Measurements from ENCODE around the gene RPA3. TPM values are rescaled to one million over a fixed set of nuclear protein-coding genes. Genes with fewer than 3 reads are reported as not detected.

The RPA3 gene
- total RNA-seq, 1 donor from 2014 or later, result 128 TPM

- Histone ChIP-seq H2AFZ (replicated peaks) (no peak overlapping the region), H3K4me1 (peaks cover 45% of the 10 kb centered on the region), H3K9me3 (ENCODE audit: low read depth) (no peaks in the 10 kb centered on the region), H3K79me2 (ENCODE audit: low read depth) (no peaks in the 10 kb centered on the region), H3K4me3 (no peak overlapping the region), H3F3A (ENCODE audit: low read depth) (peaks cover 38% of the 10 kb centered on the region), H3K9ac (no peak overlapping the region), H3K27me3 (no peaks in the 10 kb centered on the region), H3K27ac (peak overlapping the region; percentile 29), H3K36me3 (no peaks in the 10 kb centered on the region), H3K4me2 (peak overlapping the region; percentile 50), H4K20me1 (ENCODE audit: low read depth) (no peaks in the 10 kb centered on the region)
- Mint-ChIP-seq H3K27ac (no peak overlapping the region), H3K4me1 (peaks cover 25% of the 10 kb centered on the region), H3K27me3 (ENCODE audit: insufficient read depth, low read depth) (no peaks in the 10 kb centered on the region), H3K36me3 (no peaks in the 10 kb centered on the region), H3K9me3 (no peaks in the 10 kb centered on the region), H3K4me3 (no peak overlapping the region)
- DNase-seq (ENCODE audit: low spot score), result no peak
- TF ChIP-seq EZH2phosphoT487 (IDR thresholded peaks at IDR 0.05), result no peak
- TF ChIP-seq, protein P1, sequence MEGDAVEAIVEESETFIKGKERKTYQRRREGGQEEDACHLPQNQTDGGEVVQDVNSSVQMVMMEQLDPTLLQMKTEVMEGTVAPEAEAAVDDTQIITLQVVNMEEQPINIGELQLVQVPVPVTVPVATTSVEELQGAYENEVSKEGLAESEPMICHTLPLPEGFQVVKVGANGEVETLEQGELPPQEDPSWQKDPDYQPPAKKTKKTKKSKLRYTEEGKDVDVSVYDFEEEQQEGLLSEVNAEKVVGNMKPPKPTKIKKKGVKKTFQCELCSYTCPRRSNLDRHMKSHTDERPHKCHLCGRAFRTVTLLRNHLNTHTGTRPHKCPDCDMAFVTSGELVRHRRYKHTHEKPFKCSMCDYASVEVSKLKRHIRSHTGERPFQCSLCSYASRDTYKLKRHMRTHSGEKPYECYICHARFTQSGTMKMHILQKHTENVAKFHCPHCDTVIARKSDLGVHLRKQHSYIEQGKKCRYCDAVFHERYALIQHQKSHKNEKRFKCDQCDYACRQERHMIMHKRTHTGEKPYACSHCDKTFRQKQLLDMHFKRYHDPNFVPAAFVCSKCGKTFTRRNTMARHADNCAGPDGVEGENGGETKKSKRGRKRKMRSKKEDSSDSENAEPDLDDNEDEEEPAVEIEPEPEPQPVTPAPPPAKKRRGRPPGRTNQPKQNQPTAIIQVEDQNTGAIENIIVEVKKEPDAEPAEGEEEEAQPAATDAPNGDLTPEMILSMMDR (IDR thresholded peaks at IDR 0.05), result no peak
- TF ChIP-seq EZH2 (IDR thresholded peaks at IDR 0.05), result no peak
These were observed 20.2 kb upstream of the RPA3 start for GRCh38 chr7:7738622-7739021.

GRCh38 chr7:7738177-7738576 is 19.8 kb upstream of the RPA3 start:
- Mint-ChIP-seq H3K9me3 (no peaks in the 10 kb centered on the region), H3K4me1 (peaks cover 25% of the 10 kb centered on the region), H3K4me3 (no peak overlapping the region), H3K27ac (no peak overlapping the region), H3K27me3 (ENCODE audit: insufficient read depth, low read depth) (no peaks in the 10 kb centered on the region), H3K36me3 (no peaks in the 10 kb centered on the region)
- no peaks in the 10 kb centered on the region for H3K79me2 ChIP-seq (ENCODE audit: low read depth)
- H3K4me2 ChIP-seq, result peak overlapping the region; percentile 50
- H3F3A ChIP-seq (ENCODE audit: low read depth), result peaks cover 38% of the 10 kb centered on the region
- no peak overlapping the region for H2AFZ ChIP-seq (replicated peaks)
- H3K4me1 ChIP-seq, result peaks cover 46% of the 10 kb centered on the region
- no peak for DNase-seq (ENCODE audit: low spot score)
- no peaks in the 10 kb centered on the region for H4K20me1 ChIP-seq (ENCODE audit: low read depth)
- no peaks in the 10 kb centered on the region for H3K9me3 ChIP-seq (ENCODE audit: low read depth)
- TF ChIP-seq EZH2phosphoT487 (IDR thresholded peaks at IDR 0.05) (no peak), EZH2 (IDR thresholded peaks at IDR 0.05) (no peak)
- TF ChIP-seq, protein P1 (IDR thresholded peaks at IDR 0.05), result no peak
- no peaks in the 10 kb centered on the region for H3K27me3 ChIP-seq
- no peaks in the 10 kb centered on the region for H3K36me3 ChIP-seq
- H3K9ac ChIP-seq, result no peak overlapping the region
- H3K4me3 ChIP-seq, result no peak overlapping the region
- no peak overlapping the region for H3K27ac ChIP-seq

- peak overlapping the region; percentile 42 for H3K4me2 ChIP-seq
- no peaks in the 10 kb centered on the region for H3K36me3 Mint-ChIP-seq
- no peaks in the 10 kb centered on the region for H3K27me3 ChIP-seq
- H4K20me1 ChIP-seq (ENCODE audit: low read depth), result no peaks in the 10 kb centered on the region
- no peak overlapping the region for H3K27ac Mint-ChIP-seq
- no peak for DNase-seq (ENCODE audit: low spot score)
- no peak overlapping the region for H3K9ac ChIP-seq
- no peaks in the 10 kb centered on the region for H3K27me3 Mint-ChIP-seq (ENCODE audit: insufficient read depth, low read depth)
- H3K4me3 Mint-ChIP-seq, result no peak overlapping the region
- no peaks in the 10 kb centered on the region for H3K79me2 ChIP-seq (ENCODE audit: low read depth)
- peak overlapping the region; percentile 74 for H3K27ac ChIP-seq
- H3K9me3 Mint-ChIP-seq, result no peaks in the 10 kb centered on the region
- H3K9me3 ChIP-seq (ENCODE audit: low read depth), result no peaks in the 10 kb centered on the region
- H2AFZ ChIP-seq (replicated peaks), result no peak overlapping the region
- H3K36me3 ChIP-seq, result no peaks in the 10 kb centered on the region
- no peak overlapping the region for H3K4me3 ChIP-seq
- peaks cover 38% of the 10 kb centered on the region for H3F3A ChIP-seq (ENCODE audit: low read depth)
- TF ChIP-seq EZH2 (IDR thresholded peaks at IDR 0.05), result no peak
- TF ChIP-seq, protein P1 (IDR thresholded peaks at IDR 0.05), result no peak
- no peak for TF ChIP-seq EZH2phosphoT487 (IDR thresholded peaks at IDR 0.05)
- H3K4me1 ChIP-seq, result peaks cover 51% of the 10 kb centered on the region
- H3K4me1 Mint-ChIP-seq, result peaks cover 25% of the 10 kb centered on the region
These were observed 19.3 kb upstream of the RPA3 start for GRCh38 chr7:7737674-7738073.

All from neural progenitor cell (in vitro differentiated cells).